HG03064 (cell line): ENCODE data around the gene ESD.

Source experiments
- ATAC-seq: cut with Tn5 transposase; IDR thresholded peaks from one replicate; pipeline ENCODE4 v1.9.1; 2021; ENCODE audit warnings: low read depth; ENCODE audit not compliant: unreplicated experiment

ESD gene

DNA sequence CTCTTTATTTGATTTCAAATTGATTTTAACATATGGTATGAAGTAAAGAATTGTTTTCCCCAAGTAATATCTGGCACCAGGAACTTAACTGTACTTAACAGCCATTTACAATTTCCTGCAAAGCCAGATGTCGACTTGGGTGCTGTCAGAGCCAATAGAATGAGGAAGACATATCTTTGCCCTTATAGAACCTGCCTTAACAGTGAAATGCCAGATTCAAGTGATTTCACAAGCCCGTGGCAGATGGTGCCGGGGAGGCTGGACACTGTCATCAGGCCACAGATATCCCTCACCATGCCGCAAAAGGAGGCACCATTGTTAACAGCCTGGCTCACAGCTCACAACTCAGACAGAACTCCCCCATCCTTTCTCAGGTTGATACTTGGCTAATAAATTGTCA lies 48.7 kb downstream of the ESD start:
- ATAC-seq = no peak

DNA sequence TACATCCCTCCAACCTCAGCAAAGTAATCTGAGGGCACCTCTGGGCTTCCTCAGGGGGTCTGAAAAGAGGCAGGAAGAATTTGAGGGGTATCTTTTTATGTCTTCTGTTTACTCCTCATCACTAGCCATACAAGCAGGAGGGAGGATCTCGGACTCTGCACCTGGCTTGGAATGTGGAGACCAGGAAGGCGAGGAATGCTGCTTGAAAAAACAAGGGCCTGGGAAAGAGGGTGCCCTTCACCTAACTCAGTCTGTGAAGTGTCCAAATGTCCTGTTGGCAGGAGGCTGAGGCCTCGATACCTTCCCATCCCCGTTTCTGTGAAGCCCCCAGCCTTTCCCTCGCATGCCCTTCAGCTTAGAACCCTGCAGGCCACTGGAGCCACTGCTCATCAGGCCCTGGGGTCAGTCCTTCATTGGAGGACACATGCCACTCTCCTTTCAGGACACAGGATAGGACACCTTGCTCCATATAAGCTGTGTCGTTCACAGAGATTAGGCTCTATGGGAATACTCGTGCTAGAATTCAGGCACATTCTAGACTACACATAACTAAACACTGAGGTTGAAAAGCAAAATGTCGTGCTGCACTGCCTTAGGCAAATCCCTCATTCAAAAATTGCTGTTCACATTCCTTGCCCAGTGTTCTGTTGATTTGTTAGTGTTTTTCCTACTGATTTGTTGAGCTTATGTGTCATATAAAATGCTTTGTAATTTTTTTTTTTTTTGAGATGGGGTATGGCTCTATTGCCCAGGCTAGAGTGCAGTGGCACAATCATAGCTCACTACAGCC lies 49.7 kb downstream of the ESD start:
- no peak for ATAC-seq

DNA sequence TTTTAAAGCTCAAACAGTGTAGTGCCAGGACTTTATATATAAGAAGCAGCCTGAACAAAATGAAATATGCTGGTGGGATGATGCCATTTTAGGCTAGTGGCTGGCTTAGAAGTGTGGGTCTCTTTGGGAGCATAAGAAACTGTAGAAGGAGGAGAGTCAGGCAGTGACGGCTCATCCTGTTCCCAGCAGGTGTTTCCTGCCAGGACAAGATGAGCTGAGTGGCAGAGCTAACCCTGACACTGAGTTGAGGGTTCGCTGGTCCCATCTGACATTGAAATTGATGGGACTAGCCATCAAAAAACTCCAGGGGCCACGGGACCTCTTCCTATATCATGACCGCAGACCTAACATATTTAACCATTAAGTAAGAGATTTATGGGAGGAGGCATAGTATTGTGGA lies 51.3 kb downstream of the ESD start:
- ATAC-seq = no peak

DNA sequence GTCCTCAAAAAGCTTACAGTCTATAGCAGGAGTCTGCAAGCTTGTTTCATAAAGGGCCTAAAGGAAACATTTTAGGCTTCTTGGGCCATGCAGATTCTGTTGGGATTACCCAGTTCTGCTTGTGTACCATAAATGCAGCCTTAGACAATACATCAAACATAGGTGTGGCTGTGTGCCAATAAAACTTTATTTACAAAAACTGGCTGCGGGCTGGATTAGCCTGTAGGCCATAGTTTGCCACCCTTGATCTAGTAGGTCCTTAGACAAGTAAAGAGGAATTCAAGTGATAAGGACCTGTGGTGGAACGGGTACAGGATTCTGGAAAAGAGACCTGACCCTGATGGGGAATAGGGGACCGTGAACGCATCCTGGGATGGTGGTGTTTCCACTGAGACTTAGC lies 51.9 kb downstream of the ESD start:
- no peak for ATAC-seq

DNA sequence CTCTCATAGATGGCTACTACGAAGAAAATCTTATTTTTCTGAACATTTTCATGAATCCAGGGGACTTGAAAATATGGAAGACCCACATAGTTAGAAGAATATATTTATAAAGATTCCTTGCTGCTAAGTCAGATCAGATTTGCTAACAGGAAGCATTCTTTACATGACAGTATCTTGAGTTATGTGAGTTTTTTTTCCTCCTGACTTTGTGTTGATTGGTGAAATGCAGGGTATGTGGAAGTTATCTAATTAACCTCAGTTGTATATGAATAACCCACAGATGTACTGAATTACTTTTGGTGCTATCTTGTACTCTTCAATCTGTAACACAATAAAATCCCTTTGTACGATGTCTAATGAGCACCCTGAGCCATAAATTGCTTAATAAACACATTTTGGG lies 53.8 kb downstream of the ESD start:
- ATAC-seq = no peak

DNA sequence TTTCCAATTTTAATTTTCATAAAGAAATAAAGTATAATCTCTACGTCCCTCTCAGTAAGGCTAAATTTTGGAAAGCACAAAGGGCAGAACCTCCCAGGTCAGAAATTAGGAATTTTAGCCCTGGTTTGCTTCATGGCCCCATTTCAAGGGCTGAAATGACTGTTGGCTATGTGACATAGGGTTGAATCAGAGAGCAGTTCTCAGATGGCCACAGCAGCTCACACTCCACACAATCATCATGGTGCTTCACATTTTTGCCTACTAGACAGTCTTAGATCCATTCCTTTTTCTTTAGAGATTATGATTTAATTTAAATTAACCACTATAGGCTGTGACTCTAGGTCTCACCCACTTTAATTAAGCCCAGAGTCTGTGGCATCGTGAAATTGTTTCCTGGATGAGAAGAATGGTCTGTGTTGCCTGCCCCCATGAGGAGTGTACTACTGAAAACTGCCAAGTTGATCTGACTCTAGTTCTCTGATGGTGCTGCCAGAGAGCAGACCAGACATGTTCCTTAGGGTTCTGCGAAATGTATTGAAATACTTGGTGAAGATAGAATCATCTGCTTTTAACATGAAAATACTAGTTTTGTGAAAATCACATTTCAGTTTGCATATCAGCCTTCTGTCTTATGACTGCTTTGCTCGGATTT lies 57.4 kb downstream of the ESD start:
- no peak for ATAC-seq

DNA sequence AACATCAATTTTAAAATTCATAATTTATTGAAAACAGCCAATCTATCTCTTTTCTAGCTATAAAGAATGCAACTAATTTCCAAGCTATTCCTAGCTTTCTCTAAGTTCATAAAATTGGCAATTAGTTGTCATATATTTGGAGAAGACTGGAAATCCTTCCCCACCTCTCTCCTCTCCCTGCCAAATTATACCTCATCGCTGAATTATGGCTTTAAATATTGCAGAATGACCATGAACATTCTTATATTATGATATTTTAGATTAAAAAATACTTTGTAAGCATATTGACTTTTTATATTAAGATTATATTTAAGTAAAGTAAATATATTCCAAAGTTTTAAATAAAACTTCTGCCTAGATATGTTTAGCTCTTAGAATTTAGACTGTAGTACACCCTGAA lies 58.2 kb downstream of the ESD start:
- ATAC-seq = no peak

DNA sequence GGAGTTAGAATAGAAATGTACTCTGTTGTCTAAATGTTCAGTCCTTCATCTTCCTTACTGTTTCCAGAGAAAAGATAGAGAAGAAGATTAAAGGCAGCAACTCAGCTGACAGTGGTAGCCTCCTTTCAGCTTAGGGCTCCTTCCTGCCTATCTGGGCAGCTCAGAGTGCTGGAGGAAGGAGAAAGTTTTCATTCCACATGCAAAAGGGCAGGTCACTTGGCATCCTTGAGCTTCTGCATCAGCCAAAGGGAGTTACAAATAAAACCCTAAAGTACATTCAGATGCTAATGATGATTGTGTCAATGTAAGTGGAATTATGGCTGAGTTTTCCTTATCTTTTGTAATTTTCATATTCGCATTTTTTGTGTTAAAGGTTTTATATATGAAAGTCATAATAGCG lies 58.9 kb downstream of the ESD start:
- no peak for ATAC-seq

DNA sequence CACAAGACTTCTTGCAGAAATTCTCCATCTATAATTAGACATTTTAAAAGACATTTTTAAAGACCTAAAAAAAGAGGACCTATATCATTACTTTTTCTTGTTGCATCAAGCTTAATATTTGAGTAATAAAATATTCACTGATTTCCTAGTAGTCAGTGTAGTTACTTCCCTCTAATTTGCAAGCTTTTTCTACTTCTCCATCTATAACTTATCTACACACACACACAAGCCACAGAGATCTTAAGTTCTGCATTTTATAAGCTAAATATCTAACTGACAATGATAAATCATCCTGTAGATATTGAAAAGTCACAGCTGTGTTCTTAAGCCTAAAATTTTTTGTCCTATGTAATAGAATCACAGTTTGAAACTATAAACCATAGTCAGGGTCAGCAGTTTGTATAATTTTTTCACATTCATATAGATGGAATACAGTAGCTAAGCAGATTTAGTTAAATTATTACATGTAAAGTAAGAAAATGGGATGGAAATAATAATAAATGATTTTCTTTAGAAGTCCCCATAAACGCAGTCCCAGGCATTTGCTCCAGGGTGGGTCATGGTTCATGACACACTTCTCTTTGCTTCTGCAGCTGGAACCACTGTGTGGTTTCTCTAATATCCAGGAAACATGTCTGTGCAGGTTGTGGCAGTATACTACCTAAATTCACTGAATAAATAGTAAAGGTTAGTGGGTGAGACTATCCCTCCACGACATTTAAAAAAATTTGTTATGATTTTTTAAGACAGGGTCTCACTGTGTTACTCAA lies 60.2 kb downstream of the ESD start:
- ATAC-seq = no peak

DNA sequence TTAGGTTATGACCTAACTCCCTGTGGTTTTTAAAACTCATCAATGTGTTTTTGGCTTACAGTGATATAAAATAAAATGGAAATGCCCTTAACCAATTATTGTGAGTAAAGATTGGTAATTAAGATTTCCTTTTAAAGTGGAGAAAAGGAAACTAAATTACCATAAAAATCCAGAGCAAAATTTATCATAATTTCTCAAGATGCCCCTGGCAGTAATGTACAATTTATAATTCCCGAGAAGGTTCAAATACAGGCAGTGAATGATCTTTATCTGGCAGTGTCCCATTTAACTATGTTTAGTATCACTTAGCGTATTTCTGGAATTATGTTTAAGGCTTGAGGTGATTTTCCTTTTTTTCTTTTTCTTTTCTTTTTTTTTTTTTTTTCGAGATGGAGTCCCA lies 61.5 kb downstream of the ESD start:
- ATAC-seq = no peak

DNA sequence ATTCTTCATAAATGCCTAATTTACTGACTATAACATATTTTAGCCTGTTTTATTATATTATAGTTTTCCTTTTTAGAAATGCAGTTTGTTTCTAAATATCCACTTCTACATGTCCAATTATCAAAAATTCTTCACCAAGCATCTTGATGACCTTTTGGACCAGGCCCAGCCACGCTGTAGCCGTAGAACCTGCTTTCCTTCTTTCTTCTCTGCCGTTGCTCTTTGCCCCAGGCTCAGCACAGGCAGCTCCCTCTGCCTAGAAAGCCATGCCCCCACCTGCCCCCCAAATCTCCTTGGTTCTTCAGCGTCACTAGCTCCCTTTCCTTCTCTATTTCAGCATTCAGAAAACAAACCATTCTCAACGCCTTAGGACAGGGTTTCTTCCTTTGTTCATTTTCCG lies 65.4 kb downstream of the ESD start:
- no peak for ATAC-seq

DNA sequence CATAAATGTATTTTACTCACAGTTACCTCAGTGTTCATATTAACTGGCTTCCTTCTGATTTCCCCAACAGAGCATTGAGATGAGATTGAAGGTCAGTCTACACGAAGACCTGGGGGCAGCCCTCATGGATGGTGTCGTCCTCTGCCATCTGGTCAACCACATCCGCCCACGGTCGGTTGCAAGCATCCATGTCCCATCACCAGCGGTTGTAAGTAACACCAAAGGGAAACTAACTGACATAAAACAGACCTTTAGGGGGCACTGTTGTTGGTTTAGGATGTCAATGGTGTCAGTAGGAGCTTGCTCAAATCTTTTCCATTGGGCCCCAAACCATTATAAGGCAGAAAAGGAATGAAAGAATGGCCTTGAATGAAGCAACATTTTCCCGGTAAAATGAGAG lies 68.2 kb downstream of the ESD start:
- ATAC-seq = no peak

DNA sequence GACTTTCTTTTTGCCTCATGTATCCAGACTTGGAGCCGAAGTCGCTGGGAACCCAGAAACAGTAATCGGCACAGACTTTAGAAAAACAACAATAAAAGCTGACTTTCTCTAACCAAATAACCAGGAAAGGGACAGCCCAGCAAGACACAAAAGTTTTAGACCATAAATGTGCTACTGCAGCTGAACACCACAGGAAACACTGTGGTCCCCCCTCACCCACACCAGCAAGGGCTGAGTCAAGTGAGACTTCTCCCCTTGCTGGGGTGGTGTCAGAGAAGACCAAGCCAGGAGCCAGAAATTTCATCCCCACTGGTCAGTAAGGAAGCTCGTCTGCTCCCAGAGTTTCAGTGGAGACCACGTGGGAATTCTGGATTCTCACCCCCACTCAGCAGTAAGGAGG lies 70.6 kb downstream of the ESD start:
- ATAC-seq = no peak
